ENCODE data around the gene TPRG1. TPM values are rescaled to one million over a fixed set of nuclear protein-coding genes. Genes with fewer than 3 reads are reported as not detected.

Gene TPRG1, protein sequence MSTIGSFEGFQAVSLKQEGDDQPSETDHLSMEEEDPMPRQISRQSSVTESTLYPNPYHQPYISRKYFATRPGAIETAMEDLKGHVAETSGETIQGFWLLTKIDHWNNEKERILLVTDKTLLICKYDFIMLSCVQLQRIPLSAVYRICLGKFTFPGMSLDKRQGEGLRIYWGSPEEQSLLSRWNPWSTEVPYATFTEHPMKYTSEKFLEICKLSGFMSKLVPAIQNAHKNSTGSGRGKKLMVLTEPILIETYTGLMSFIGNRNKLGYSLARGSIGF
- 0.21 to 0.40 TPM (median 0.34 TPM) in 4 of 5 replicates, not detected in the other for total RNA-seq (2022; extraction: Qiagen RNA extraction; ENCODE audit: low read depth)

DNA sequence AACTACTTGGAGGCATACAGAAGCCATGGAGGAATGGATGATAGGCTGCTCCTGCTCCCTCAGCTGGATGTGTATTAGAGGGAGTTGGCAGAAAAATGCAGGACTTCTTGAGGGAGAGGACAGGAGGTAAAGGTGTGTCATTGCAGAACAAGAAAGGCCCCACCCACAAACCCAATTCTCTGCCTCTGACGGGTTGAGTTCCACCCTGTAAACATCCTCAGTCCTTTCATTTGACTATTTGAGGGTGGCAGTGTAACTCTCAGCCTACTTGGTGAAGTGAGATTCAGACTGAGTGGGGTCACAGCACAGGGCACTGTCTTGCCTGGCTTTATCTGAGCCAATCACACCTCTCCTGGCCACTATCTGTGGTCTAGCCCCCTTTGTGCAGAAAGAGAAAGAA is at the start of gene TPRG1:
TSS of gene TPRG1 (plus strand) at position 265 of the 400 bp plus-strand sequence. CDS start 35,414 bp downstream, outside the sequence.

All from A549 treated with CpdA at 1 μM for 4 hours (cell line).